ENCODE data around the gene NT5M.

The NT5M gene

DNA sequence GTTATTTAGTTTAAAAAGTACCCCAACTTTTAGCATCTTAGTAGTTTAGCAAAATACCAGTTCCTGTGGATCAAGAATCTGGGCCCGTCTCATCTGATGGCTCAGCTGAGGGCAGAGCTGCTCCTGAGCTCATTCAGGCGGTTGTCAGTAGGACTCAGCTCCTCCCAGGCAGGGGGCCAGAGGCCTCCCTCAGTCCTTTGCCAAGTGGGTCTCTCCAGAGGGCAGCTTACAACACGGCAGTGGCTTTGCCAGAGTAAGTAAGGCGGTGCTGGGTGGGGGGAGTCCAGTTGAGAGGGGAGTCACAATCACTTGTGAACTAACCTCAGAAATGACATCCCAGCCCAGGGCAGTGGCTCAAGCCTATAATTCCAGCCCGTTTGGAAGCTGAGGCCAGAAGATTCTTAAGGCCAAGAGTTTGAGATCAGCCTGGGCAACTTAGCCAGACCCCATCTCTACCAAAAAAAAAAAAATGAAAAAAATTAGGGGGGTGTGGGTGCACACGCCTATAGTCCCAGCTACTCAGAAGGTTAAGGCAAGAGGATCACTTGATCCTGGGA, 92.2 kb downstream of the NT5M start:
- no peak for DNase-seq (ENCODE audit: low read depth)

DNA sequence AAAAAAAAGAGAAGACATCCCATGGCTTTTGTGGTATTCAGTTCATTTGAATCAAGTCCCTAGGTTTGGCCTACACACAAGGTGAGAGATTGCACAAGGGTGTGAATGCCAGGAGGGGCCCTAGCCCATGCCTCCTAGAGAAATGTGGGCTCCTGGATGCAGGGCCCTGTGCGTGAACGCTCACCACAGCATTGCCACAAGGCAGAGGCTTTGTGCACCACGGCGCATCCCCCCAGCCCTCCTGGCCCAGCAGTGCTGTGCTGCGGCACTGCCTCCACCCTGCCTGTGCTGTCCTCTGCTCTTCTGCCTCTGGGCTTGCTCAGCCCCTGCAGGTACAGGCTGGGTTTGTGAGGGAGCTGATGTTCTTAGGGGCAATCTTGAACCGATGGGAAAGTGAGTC, 92.7 kb downstream of the NT5M start:
- no peak for DNase-seq (ENCODE audit: low read depth)

Data from ELR (cell line).